KG1 (cell line): ENCODE data around the gene TRIM14.
"Not testable (repeated sequence)": the region's sequence is repeated elsewhere in the genome, so short reads cannot be mapped to it uniquely, and the experiment has no call there.

Source experiments
- DNase-seq: peaks from one replicate; lab custom pipeline; 2025; lab: John Stamatoyannopoulos, UW

The TRIM14 gene

DNA sequence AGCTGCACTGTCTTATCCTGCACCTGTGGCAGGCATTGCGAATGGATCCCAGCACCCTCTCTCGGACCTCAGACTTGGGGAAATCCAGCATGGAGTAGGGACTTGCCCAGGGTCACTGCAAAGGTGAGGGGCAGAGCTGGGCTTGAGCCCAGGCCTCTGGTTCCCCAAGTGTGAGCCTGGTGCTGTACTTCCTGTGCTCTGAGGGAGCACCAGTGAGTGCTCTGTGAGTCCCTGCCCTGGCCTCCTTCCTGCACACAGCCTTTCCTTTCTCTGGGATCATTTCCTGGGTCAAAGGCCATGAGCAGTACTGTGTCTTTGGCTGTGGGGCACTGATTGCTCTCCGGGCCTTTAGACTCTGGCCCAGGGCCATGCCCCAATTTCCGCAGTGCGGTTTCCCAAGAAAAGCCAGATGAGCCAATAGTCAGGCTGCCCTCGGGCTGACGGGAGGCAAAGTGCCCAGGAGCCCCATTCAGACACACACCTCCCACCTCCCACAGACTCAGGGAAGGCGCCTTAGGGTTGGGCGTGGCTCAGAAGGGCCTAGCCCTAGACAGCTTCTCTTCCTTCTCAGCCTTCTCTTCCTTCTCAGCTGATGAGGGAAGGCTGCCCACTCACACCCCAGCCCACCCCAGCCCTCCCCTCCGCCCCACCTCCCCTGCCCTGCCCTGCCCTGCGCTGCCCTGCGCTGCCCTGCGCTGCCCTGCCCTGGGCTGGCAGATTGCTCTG lies 23.3 kb upstream of the TRIM14 start:
- no peak for DNase-seq

DNA sequence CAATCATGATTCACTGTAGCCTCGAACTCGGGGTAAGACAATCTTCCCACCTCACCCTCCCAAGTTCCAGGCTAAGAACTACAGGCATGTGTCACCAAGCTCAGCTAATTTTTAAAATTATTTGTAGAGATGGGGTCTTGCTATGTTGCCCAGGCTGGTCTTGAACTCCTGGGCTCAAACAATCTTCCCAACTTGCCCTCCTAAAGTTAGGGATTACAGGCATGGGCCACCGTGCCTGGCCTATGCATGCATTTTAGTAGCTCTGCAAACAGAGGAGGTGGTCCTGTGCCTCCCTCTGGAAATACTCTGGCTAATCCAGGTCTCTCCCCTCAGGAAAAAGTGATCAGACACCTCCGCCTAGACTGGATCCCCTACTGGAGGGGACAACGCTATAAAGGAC lies 21.5 kb upstream of the TRIM14 start:
- no peak for DNase-seq

GRCh38 chr9:98136489-98136888 lies 17.5 kb upstream of the TRIM14 start:
- no peak for DNase-seq

DNA sequence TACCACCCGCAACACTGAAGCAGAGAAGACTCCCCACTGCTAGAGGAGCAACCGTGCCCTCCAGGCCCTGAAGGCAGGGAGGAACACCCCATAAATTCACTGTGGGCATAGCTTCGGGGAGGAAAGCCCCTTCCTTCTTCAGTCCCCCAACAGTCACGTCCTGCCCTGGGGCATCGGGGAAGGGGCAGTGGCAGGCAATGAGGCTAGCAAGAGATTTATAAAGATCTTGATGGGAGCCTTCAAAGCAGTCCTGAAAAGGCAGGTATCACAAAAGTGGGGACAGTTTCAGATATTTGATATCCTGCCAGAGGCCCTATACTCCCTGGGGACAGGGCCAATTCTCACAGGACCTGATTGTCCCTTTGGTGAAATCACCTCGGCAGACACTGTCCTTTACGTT lies 16.9 kb upstream of the TRIM14 start:
- no peak for DNase-seq

- no peak for DNase-seq
Measured at GRCh38 chr9:98135558-98135934, 16.5 kb upstream of the TRIM14 start.

GRCh38 chr9:98134702-98135557 lies 15.9 kb upstream of the TRIM14 start:
- no peak for DNase-seq

- no peak for DNase-seq
Measured at GRCh38 chr9:98132806-98133631, 14.0 kb upstream of the TRIM14 start.

DNA sequence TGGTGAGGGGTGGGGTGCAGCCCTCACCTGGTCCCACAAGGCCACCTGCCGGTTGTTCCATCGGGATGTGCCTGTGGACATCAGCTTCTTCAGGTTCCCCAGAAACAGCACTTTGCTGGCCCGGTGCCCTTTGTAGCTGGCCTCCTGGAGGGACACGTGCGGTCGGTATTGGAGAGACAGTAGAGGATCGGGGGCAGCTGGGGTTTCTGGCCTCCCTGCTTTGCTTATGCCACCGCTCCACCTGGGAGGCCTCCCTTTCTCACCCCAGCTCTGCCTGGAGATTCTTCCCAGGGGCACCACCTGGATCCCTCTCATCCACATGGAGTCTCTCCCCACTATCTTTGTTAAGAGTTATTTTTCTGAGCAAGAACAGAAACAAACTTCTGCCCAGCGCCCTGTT lies 13.1 kb upstream of the TRIM14 start:
- no peak for DNase-seq

DNA sequence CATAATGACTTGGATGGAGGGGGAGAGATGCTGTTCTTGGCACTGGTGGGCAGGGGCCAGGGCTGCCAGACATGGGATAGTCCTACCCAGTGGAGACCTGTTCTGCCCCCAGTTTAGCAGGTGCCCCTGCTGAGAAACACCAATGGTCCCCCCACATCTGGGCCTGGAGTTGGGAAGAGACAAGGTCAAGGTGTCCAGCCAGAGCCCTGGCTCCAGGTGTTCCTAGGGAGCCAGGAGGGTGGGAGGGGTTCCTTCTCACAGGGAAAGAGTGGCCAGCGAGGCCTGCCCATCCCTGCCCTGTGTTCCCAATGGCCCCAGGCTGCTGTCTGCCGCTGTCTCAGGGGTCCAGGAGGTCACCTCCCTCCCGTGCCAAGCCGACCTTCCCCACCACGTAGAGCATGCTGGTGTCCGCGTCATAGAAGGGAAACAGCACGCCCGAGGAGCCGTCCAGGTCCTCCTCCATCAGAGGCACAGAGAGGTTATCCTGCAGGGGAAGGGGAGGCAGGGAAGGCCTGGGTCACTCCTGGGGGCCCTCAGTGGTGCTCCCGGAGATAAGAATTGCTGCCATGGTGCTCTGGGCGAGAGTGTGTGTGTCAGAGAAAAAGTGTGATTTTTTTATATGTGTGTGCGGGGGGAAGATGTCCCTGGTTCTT lies 11.7 kb upstream of the TRIM14 start:
- DNase-seq, result no peak

DNA sequence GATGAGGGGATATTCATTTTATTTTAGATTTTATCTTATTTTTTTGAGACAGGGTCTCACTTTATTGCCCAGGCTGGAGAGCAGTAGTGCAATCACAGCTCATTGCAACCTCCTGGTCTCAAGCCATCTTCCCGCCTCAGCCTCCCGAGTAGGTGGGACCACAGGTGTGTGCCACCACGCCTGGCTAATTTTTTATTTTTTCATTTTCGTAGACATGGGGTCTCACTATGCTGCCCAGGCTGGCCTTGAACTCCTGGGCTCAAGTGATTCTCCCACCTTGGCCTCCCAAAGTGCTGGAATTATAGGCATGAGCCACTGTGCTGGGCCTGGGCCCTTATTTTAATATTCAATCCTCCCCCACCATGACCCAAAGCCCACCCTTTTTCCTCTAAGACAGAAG lies 11.0 kb upstream of the TRIM14 start:
- DNase-seq, result not testable (repeated sequence)

DNA sequence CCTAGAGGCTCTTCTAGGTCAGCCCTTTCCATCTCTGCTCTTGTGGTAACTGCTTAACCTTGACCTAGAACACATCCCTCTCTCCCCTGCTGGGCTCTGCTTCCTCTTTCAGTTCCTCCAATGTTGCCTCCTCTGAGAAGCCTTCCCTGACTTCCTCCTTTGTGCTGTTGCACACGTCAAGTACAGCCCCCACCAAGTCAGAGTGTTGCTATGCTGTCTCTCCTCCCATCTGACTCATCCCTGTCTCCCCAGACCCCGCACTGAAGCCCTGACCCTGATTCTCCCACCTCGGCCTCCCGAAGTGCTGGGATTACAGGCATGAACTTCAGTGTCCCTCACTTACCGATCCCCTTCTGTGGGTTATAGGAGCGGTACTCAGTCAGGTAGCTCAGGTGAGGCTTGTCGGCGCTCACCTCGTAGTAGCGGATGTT lies 10.4 kb upstream of the TRIM14 start:
- DNase-seq, result no peak

- DNase-seq, result no peak
Measured at GRCh38 chr9:98128316-98128715, 9.3 kb upstream of the TRIM14 start.

DNA sequence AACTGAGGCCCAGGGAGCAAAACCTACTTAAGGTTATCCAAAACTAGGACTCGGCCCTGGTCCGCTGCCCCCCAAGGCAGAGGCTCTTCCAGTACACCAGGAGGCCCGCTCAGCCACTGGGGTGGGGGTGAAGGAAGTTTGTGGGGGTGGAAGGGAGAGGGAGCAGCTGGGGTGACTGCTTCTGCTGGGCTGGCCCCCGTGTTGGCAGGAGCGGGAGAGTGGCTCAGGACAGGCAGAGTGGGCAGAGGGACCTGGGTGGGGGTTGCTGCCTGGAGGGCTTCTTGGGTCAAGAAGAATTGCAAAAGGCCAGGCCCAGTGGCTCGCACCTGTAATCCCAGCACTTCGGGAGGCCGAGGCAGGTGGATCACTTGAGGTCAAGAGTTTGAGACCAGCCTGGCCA lies 8.2 kb upstream of the TRIM14 start:
- no peak for DNase-seq

DNA sequence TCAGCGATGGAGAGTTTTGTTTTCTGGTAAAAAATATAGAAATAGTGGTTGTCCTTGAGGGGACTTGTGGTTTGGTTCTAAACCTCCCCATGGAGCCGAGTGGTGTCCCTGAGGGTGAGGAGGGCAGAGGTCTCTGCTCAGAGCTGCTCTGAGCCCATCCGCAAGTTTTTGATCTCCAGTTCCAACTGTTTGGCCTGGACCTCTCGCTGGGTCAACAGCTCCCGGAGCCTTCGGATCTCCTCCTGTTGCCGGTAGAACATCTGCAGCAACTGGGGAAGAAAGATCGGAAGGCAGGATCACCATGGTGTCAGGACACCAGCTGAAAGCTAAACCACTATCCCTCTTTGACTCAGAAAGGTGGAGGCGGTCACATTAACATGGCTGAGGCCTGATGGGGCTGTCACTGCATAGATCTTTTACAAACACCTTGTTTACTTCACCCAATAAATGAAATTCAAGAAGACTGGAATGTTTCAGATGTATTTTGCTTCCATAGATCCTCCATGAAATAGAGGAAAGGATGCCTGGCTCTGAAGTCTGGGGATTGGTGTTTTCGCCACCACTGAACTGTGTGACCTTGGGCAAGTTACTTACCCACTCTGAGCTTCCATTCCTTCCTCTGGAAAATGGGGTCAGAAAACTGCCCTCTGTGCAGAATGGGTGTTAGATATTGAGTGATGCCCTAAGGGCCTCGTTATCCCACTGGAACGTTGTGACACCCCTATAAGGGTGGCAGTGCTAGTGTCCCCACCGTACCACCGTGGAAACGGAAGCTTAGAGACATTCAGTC lies 5.8 kb upstream of the TRIM14 start:
- DNase-seq, result no peak

DNA sequence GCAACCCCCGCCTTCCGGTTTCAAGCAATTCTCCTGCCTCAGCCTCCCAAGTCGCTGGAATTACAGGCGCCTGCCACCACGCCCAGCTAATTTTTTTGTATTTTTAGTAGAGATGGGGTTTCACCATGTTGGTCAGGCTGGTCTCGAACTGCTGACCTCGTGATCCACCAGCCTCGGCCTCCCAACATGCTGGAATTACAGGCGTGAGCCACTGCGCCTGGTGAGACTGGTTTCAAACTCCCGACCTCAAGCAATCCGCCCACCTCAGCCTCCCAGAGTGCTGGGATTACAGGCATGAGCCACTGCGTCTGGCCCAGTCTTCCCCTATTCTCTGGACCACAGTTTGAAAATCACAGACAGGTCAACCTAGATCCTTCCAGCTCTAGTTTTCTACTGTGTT lies 5.1 kb upstream of the TRIM14 start:
- DNase-seq, result not testable (repeated sequence)

- DNase-seq, result no peak
Measured at GRCh38 chr9:98121058-98121457, 2.0 kb upstream of the TRIM14 start.

DNA sequence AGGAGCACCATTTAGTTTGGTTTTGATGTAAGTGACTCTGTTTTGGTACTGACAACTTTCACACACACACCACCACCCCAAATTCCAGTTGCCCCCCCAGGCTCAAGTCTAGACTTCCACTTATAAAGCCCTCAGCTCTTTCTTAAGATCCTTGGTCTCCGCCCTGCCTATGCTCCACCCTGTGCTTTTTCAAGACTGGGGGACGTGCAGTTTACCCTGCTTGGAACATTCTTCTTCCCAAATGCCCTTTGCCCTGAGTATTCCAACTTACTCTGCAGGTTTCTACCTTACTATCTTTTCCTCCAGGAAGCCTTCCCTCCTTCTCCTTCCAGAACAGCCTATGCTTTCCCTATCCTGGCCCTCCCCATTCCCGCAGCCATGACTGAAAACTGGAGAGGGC lies 1.5 kb upstream of the TRIM14 start:
- no peak for DNase-seq

GRCh38 chr9:98117984-98118639 lies 910 bp downstream of the TRIM14 start:
- no peak for DNase-seq

DNA sequence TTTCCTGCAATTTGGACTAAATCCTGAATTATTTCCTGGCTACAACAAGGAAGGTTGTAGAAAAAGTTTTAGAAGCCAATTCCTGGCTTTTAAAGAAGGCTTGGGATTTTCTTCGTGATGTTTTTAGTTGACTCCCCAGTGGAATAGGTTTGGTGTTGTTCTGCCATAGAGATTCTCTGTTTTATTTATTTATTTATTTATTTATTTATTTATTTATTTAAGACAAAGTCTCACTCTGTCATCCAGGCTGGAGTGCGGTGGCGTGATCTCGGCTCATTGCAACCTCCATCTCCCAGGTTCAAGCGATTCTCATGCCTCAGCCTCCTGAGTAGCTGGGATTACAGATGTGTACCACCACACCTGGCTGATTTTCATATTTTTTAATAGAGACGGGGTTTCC lies 1.9 kb downstream of the TRIM14 start:
- DNase-seq, result not testable (repeated sequence)

- DNase-seq, result no peak
Measured at GRCh38 chr9:98109052-98109451, 10.0 kb downstream of the TRIM14 start.
